Umbilical cord (tissue), 2 donors: Measurements from ENCODE around the gene CHN1. TPM values are rescaled to one million over a fixed set of nuclear protein-coding genes. Genes with fewer than 3 reads are reported as not detected.

Experiments
- DNase-seq: peaks from one replicate; pipeline ENCODE4 v3.0.0-alpha.2; 2015; ENCODE audit warnings: low spot score
- total RNA-seq: library from RNA; depleted of rRNA; stranded (reverse); fragments of >200 nt; gene quantifications from one replicate; pipeline ENCODE4 v1.2.3, GENCODE V29; 2014; ENCODE audit warnings: low replicate concordance; ENCODE audit not compliant: insufficient read depth

Gene CHN1, protein sequence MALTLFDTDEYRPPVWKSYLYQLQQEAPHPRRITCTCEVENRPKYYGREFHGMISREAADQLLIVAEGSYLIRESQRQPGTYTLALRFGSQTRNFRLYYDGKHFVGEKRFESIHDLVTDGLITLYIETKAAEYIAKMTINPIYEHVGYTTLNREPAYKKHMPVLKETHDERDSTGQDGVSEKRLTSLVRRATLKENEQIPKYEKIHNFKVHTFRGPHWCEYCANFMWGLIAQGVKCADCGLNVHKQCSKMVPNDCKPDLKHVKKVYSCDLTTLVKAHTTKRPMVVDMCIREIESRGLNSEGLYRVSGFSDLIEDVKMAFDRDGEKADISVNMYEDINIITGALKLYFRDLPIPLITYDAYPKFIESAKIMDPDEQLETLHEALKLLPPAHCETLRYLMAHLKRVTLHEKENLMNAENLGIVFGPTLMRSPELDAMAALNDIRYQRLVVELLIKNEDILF
- 46.0 TPM for total RNA-seq

DNA sequence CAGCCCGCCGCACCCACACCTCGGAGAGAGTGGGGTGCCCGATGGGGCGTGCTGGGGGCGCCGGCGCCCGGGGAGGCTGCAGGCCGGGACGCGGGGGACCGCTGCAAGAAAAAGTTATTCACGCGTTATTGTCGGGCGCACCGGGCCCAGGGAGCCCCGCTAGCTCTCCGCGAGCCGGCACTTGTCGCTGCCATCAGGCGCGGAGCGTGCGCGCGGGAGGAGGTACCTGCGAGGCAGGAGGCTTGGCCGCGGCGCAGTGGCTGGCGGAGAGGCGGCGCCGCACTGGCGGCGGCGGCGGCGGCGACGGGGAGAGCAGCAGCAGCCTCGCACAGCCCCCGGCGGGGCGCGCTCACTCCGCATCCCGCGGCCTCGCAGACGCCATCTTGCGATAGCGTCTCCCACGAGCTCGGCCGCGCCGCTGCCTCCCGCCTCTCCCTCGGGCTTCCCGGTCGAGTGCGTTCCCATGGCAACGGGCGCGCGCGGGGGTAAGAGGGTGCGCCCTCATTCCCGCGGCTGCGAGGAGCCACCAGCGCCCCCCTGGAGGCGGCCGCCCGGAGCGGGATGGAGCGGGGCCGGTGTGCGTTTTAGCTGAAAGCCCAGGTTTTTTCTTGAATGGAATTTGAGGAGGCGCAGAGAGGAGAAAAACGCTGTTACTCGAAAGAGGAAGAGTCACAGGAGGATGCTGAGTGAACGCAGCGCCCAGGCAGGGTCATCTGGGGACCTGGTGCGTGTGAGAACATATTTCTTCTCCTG is at the start of gene CHN1:
Gene CHN1, minus strand, starts transcription at position 402 of the 753 bp plus-strand sequence. CDS start 469 bp downstream, outside the sequence.
- peak; percentile 86 for DNase-seq

DNA sequence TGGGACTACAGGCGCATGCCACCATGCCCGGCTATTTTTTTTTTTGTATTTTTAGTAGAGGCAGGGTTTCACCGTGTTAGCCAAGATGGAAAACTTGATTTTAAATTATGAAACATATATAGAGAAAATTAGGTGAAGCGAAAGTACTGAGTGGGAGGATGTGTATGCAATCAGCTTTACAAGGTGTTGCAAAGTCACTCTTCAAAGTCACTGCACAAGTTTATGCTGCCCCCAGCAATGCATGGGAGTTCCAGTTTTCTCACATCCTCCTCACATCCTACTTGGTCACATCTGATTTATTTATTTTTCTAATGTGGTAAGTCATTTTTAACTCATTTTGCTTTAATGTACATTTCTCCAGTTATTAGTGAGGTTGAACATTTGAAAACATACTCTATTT is 49.2 kb upstream of the CHN1 start:
- DNase-seq = no peak

DNA sequence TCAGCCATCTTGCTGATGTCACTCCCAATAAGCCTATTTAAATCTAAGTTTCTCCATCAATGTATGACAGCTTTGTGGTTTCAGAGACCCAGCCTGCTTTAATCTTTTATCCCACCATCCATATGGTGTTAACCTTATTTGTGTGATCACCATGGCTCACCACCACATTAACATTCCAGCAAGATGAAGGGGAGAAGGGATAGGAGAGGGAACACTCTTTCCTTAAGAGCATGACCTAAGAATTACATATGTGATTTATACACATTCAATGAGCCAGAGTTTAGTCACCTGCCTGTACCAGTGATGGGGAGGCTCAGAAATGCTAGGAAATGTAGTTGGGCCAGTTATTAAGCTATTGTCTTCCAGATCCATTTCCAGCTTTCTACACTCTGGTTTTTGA is 44.5 kb upstream of the CHN1 start:
- no peak for DNase-seq

DNA sequence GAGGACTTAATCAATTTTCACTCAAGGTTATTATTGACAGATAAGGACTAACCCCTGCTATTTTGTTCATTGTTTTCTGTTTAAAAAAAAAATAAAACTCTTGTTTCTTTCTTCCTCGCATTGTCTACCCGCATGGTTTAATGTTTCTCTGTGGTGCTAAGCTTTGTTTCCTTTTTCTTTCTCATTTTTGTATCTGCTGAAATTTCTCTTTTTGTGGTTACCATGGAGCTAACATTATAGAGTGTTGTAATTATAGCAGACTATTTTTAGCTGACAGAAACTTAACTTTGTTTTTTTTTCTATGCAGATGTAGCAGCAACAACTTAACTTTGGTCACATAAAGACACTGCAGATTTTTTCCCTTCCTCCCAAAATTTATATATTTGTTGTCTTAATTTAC is 43.1 kb upstream of the CHN1 start:
- no peak for DNase-seq

DNA sequence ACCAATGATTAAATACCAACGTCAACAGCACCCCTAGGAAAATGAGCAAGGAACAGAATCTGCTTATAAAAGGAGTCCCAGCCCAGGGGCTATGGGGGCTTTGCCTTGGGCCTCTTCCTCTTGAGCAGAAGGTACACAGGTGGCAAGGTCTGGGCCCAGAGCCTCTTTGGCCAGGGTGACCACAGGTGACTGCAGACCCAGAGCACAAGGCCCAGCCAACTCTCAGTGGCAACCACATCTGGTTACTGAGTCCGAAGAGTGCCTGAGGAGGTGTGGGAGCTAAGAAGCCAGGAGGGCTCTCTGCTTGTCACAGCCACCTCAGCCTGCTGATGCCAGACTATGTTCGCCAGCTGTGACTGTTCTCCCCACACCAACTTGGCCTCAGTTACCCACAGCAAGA is 34.3 kb upstream of the CHN1 start:
- DNase-seq = no peak

DNA sequence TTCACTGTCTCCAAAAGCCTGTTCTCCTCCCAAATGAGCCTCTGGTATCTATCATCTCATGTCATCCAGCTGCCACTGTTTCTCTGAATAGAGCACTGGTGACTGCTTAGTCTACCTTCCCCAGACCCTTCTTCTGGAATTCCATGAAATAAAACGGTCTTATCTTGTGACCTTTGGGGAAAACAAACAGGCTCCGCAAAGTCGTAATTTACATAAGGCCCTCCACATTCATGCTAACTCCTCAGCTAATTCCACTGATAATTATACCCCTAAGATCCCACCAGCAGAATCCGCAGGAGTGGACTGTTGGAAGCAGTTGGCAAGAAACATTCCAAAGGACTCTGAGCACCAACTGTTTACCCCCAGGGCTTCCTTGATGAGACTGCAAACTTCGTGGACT is 33.9 kb upstream of the CHN1 start:
- DNase-seq = no peak

DNA sequence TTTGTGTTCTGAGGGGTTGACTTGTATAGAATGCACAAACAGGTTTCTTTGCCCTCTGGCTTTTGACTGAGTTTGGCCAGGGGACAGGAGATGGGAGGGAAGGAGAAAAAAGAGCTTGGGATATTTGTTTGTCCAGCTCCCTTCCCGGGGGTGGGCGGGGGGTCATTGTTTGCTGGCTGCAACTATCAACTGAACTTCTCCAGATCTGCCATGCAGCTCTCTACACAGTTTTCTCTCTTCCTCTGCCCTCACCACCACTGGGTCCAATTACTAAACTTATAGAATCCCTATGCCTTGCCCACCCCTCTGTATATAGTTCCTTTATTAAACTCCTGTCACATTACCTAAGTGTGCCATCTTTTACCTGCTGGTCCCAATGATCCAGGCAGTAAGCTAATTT is 32.8 kb upstream of the CHN1 start:
- DNase-seq = no peak

DNA sequence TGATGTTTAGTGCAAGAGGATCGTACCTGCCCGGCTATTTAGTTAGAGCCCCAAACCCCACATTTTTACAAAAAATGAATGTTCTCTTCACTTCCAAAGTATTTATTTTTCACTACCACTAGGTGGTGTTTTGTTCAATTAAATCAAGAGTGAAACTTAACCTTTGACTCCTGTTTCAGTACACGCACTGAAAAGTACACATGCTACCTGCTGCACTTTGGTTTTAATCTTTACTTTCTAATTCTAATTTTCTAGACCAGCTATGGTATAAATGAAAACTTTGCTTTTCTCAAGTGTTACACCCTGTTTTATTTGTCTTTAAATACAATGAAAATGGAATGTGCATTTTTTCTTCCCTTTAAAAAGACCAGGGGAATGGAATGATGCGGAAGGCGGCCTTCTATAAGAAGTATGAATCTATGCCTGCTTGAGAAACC is 31.4 kb upstream of the CHN1 start:
- DNase-seq = peak; percentile 9

DNA sequence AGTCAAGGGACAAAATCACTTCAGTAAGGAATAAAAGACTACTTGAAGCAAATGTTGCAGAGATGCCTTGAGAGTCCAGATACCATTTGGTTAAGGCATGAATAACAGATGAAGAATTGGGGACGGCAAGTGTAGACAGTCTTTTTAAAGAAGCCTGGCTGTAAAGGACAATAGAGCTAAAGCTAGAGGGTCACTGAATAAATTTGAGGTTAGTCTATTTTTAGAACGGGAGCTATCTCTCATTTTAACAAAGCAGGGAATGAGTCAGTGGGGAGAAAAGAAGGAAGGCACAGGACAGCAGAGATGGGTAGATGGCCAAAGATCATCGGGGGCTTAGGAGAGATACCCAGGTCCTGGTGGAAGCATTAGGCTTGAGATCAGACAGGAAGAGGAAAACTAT is 30.6 kb upstream of the CHN1 start:
- no peak for DNase-seq

DNA sequence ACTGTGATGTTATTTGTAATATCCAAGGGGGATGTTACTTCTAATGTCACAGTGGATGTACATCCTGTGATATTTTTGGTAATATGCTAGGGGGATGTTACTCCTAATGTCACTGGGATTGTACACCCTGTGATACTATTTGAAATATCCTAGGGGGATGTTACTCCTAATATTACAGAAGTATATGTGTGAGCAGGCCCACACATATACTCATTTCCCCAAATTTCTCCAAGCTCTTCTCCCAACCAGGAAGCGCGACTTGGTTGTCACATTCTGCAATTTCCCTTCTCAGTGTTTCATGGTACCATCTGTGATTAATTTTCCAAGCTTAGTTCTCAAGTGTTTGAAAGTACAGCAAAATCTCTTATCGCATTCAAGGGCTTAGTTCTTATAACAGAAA is 29.5 kb upstream of the CHN1 start:
- no peak for DNase-seq

DNA sequence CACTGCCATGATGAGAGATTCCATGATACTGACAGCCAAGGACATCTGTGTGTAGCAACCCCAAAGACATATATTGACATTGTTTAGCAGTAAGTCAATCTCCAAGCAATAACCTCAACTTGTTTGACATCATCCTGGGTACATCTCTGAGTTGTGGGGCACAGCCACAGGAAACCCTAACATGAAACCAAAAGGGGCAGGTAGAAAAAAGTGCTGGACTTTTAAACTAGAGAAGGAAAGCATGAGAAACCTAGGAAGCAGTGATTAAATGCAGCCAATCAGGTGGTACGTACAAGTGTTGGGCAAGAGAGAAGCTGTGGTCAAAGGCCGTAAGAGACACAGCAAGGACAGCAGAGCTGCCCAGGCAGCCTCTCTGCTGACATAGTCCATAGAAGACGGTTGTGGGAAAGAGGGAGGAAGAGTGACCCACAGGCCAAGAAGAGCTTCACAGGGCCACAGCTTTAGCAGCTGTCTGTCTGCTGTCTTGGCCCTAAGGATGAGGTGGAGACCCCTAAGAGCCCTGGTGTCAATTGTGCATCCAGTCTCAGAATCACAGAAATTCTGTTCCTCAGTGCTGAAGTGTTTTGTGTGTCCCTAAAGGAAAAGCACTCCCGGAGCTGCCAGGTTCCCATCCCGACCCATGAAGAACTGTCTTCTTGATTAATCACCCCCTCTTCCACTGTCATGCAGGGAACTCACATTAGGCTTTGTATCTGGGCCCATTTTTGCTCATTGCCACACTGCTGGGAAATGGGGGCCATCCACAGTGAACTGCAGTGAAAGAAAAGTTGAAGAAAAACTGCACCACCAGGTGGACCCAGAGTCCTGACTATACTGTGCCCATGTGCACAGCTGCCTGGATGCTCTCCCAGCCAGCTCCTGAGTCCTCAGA is 25.4 kb upstream of the CHN1 start:
- DNase-seq = peak; percentile 51

DNA sequence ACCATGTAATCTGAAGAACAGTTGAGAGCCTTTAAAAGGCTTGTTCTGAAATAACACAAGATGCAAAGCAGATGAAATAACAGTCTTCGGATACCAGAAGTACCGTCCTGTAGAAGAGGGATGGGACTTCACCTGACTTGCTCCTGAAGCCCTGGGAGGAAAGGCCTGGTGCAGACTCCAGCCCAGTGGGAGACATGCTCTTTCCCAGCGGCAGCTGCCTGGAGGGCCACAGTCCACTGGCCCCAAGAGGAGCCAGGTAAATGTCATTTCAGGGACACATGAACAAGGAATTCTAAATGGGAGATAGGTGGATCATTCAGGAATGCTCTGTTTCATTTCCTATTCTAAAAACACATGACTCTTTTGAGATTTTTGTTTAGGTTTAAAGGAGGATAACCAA is 22.6 kb upstream of the CHN1 start:
- no peak for DNase-seq

DNA sequence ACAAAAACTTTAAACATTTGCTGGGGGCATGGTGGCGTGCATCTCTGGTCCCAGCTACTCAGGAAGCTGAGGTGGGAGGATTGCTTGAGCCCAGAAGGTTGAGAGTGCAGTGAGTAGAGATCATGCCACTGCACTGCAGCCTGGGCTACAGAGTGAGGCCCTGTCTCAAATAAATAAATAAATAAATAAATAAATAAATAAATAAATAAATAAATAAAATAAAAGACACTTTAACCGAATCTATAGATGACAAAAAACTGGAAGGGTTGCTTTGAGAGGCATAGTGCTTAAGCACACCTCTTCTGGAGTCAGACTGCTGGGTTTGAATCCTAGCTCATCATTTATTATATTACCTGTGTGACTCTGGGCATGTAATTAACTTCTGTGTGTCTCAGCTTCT is 21.2 kb upstream of the CHN1 start:
- DNase-seq = no peak

DNA sequence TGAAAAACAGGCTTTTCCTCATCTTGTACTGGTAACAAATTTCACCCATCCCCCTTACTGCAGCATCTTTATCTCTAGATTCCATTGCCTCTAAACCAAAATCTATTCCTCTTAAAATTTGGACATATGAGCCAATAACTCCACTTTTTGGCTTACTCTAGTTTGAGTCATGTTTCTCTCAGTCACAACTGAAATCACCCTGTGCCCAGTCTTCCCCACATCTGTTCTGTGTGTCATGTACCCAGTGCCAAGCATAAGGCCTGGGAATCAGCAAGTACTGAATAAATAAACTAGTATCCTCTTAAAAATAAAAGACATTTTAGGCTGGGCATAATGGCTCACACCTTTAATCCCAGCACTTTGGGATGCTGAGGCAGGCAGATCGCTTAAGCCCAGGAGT is 20.8 kb upstream of the CHN1 start:
- no peak for DNase-seq

DNA sequence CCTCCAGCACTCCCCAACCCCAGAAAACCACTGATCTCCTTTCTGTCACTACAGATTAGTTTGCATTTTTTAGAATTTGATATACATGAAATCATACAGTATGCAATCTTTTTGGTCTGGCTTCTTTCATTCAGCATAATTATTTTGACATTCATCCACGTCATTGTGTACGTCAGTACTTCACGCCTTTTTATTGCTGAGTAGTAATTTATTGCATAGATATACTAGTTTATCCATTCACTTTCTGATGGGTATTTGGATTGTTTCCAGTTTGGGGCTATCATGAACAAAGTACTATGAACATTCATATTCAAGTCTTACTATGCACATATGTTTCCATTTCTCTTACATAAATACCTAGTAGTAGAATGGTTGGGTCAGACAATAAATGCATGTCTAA is 20.1 kb upstream of the CHN1 start:
- DNase-seq = no peak

DNA sequence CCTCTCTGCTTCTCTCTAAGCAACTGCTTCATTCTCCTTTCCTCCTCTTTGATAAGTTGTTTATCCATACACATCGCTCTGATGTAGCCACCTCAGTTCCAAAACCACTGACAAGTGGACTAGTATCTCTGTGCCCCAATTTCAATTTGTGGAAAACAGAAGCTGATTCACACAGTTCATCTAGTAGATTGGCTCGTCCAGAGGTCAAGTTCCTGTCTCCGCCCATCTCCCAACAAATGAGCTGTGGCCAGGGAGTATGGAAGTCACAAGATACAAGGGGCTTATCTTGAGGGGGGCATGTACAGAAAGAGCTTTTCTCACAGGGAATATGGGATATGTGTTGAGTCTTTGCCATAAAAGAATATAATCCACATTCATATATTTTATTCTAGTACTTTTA is 17.7 kb upstream of the CHN1 start:
- no peak for DNase-seq

DNA sequence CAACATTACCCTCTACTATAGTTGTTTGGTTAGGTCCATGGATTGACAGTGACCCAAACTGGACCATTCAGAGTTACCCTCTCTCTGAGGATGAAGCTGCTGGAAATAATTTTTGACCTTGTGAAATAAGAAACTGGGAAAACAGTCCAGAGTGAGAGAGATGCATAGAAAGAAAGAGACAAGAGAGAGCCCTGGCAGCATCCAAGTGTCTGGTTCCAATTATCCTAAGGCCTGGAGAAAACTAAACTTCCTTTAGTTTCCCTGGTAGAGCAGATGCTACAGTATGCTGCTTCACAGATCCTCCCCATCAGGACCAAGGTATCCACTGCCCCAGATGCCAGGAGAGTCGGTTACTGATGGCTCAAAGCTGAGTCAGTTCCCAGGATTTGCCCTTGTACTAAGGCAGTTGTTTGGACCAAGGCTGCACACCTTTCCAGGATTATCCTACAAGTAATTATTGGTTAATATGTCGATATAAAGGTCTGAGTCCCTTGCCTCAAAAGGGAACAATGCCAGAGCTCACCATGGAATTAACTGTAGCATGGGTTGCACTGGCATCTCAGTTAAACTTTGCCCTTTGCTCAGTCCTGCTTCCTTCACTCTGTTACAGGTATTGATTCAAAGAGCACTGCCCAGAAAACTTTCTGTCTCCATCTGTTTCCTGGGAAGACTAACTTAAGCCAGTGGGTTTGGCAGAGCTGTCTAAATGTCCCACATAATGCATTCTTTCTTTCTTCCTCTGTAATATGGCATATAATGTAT is 14.6 kb upstream of the CHN1 start:
- no peak for DNase-seq

DNA sequence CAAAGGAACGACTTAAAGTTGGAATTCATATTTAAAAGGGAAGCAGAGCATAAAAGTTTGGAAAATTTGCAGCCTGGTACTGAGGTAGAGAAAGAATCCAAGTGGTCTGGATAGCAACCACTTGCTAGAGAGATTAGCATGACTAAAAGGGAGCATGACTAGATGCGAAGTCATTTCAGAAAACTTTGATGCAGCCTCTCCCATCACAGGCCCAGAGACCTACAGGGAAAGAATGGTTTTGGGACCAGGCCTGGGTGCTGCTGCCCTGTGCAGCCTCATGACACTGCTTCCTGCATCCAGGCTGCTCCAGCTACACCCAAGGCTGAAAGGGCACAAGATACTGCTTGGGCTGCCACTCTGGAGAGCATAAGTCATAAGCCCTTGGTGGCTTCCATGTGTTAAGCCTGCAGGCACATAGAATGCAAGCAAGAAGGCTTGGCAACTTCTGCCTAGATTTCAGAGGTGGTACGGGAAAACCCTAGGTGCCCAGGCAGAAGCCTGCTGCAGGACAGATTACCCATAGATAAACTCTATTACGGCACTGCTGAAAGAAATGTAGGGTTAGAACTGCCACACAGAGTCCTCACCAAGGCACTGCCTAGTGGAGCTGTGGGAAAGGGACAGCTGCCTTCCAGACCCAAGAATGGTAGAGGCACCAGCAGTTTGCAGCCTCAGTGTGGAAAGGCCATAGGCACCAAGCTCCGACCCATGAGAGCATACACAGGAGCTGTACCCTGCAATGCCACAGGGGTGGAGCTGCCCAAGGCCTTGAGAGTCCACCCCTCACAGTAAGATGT is 12.6 kb upstream of the CHN1 start:
- no peak for DNase-seq

DNA sequence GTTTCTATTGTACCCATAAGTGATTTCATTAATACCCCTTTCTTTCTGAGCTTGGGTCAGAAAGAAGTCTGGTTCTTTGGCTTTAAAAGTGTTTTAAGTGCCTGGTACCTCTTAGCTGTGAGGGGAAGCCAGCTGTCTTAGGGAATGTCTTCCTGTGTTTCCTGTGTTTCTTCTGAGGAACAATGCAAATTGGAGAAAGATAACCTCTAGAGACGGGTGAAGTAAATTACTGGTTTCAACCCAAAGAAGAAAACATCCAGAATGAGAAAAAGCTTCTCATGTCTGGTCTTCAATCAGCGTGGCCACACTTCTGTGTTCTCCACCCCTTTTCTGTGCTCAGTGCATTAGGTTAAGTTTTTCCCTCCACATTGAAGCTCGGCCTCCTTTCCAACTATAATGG is 10.2 kb upstream of the CHN1 start:
- DNase-seq = no peak

DNA sequence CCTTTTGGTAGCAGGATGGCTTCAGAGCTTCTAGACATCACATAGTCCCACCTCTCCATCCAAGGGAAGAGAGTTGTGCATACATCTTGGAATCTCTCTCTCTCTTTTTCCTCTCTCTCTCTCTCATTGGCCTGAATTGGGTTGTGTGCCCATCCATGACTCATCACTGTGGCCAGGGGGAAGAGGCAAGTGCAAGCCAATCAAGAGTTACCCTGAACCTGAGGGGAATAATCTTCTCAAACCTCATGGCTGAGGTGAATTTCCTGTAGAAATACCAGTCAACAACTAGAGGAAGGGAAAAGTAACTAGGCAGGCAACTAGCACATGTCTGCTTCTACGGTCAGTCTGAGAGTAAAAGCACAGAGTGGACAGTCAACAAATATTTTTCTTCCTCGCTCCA is 7.3 kb upstream of the CHN1 start:
- no peak for DNase-seq
